Coronary artery (tissue), 2 donors: ENCODE data around the gene EFCAB6.

ENCODE experiments used
- DNase-seq: peaks from one replicate; pipeline ENCODE4 v3.0.0-alpha.2; 2017; ENCODE audit warnings: low spot score
- H3K27ac ChIP-seq, 2 donors: fragments of 200-600 bp; sonication (generic); one replicate each; pipeline ENCODE4 v1.5.1; 2016 to 2019
- H3K4me3 ChIP-seq: fragments of 200-600 bp; sonication (generic); 2 replicates; pipeline ENCODE4 v1.5.1; 2016; ENCODE audit warnings: mild to moderate bottlenecking, moderate library complexity
- CTCF ChIP-seq: fragments of 200-600 bp; sonication (generic); IDR thresholded peaks from one replicate; pipeline ENCODE4 v1.5.1; 2019; ENCODE audit warnings: antibody characterized with exemption

The EFCAB6 gene

GRCh38 chr22:43544289-43544673 lies 267.8 kb downstream of the EFCAB6 start:
- TF ChIP-seq CTCF = no peak
- DNase-seq = no peak

GRCh38 chr22:43543522-43544288 lies 268.4 kb downstream of the EFCAB6 start:
- no peak for TF ChIP-seq CTCF
- DNase-seq = no peak
- H3K27ac ChIP-seq = no peak overlapping the region
- H3K4me3 ChIP-seq = no peak overlapping the region

More at GRCh38 chr22:43544289-43544673, 267.8 kb downstream of the EFCAB6 start:
- Histone ChIP-seq H3K4me3 (no peak overlapping the region), H3K27ac (no peak overlapping the region)

- H3K4me3 ChIP-seq = no peak overlapping the region
- no peak for DNase-seq
- H3K27ac ChIP-seq = no peak overlapping the region
- TF ChIP-seq CTCF = no peak
Measured at GRCh38 chr22:43542681-43543521, 269.2 kb downstream of the EFCAB6 start.

GRCh38 chr22:43541462-43542407 lies 270.4 kb downstream of the EFCAB6 start:
- H3K4me3 ChIP-seq = no peak overlapping the region
- no peak for DNase-seq
- no peak overlapping the region for H3K27ac ChIP-seq
- TF ChIP-seq CTCF = no peak

- Histone ChIP-seq H3K27ac (no peak overlapping the region), H3K4me3 (no peak overlapping the region)
- DNase-seq = no peak
- no peak for TF ChIP-seq CTCF
Measured at GRCh38 chr22:43541022-43541421, 271.1 kb downstream of the EFCAB6 start.

GRCh38 chr22:43540529-43540923 lies 271.6 kb downstream of the EFCAB6 start:
- no peak for TF ChIP-seq CTCF
- no peak for DNase-seq
- no peak overlapping the region for H3K4me3 ChIP-seq
- no peak overlapping the region for H3K27ac ChIP-seq
